Measurements from ENCODE around the gene OR4B1.

The OR4B1 gene

DNA sequence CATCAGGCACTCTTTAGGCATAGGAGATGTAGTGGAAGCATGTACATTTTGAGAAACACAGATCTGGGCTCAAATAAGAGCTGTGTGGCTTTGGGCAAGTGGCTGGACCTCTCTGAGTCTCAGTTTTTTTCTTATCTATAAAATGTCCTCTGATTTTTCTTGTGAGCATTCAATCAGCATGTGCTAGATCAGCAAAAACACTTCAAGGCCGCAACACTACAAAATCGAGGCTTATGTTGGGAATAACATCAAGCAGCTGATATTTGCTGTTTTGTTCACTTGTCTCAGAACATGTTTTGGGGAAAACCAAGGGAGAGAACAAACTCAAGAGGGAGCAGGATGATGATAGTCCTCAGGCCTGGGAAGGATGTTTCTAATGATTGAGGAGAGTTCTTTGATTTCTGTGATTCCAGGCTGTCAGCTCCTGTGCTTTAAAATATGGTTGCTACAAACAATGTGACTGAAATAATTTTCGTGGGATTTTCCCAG lies 46.9 kb downstream of the OR4B1 start, which contains the start of gene OR4X1:
Gene OR4X1, plus strand, starts transcription at position 439 of the 489 bp plus-strand sequence. Its CDS starts 0 bp downstream, at position 439.
- DNase-seq: no peak
